Keratinocyte (primary cell): ENCODE data around the gene GTF2IRD1. TPM values are rescaled to one million over a fixed set of nuclear protein-coding genes. Genes with fewer than 3 reads are reported as not detected.

ENCODE experiments used
- DNase-seq: peaks from one replicate; pipeline ENCODE4 v3.0.0-alpha.2; 2011; ENCODE audit warnings: low read depth, missing footprints, low spot score
- FAIRE-seq: peaks from 2 replicates; lab custom pipeline; 2011; peaks lifted over from hg19 to GRCh38; lab: Jason Lieb, UNC
- H2AFZ ChIP-seq: 2 replicates; pipeline ENCODE4 v1.6.0; 2012; ENCODE audit warnings: low read length, control low read depth, inconsistent platforms; ENCODE audit not compliant: control insufficient read depth
- H3K27ac ChIP-seq: 2 replicates; pipeline ENCODE4 v1.5.1; 2011; ENCODE audit warnings: low read length; ENCODE audit not compliant: control insufficient read depth, insufficient read depth
- H3K27me3 ChIP-seq: 3 replicates; pipeline ENCODE4 v1.6.0; 2011; ENCODE audit warnings: low read length; ENCODE audit not compliant: control insufficient read depth, insufficient read depth; ENCODE audit errors: extremely low read depth
- H3K36me3 ChIP-seq, 2 experiments: 2 replicates in 1 of 2; 3 replicates in 1 of 2; pipeline ENCODE4 v1.5.1; 2011; ENCODE audit warnings: low read length in 2 of 2, mild to moderate bottlenecking in 1 of 2; ENCODE audit not compliant: control insufficient read depth in 2 of 2, insufficient read depth in 2 of 2; ENCODE audit errors: extremely low read depth in 1 of 2
- H3K4me1 ChIP-seq: 3 replicates; pipeline ENCODE4 v1.5.1; 2011; ENCODE audit warnings: low read length; ENCODE audit not compliant: control insufficient read depth, insufficient read depth; ENCODE audit errors: extremely low read depth
- H3K4me2 ChIP-seq: 3 replicates; pipeline ENCODE4 v1.6.0; 2011; ENCODE audit warnings: low read depth, low read length; ENCODE audit not compliant: control insufficient read depth, insufficient read depth; ENCODE audit errors: extremely low read depth
- H3K4me3 ChIP-seq, 3 experiments: fragments of 200-600 bp in 1 of 3; sonication (generic) in 1 of 3; 2 replicates in 2 of 3; 3 replicates in 1 of 3; pipeline ENCODE4 v1.5.1; 2011 to 2016; ENCODE audit warnings: low read length in 3 of 3, mild to moderate bottlenecking in 3 of 3, control low read depth in 2 of 3, inconsistent platforms in 1 of 3, low read depth in 1 of 3, mixed read lengths in 1 of 3, mixed run types in 1 of 3, moderate library complexity in 1 of 3; ENCODE audit not compliant: control insufficient read depth in 2 of 3, insufficient read depth in 2 of 3; ENCODE audit errors: extremely low read depth in 1 of 3
- H3K79me2 ChIP-seq: 2 replicates; pipeline ENCODE4 v1.6.0; 2012; ENCODE audit warnings: low read length; ENCODE audit not compliant: control insufficient read depth, insufficient read depth
- H3K9ac ChIP-seq: 3 replicates; pipeline ENCODE4 v1.6.0; 2011; ENCODE audit warnings: low read length; ENCODE audit not compliant: control insufficient read depth, insufficient read depth; ENCODE audit errors: extremely low read depth
- H3K9me1 ChIP-seq: 3 replicates; pipeline ENCODE4 v1.6.0; 2011; ENCODE audit warnings: low read length; ENCODE audit not compliant: control insufficient read depth, insufficient read depth; ENCODE audit errors: extremely low read depth
- H3K9me3 ChIP-seq: 2 replicates; pipeline ENCODE4 v1.5.1; 2012; ENCODE audit warnings: low read depth, low read length; ENCODE audit not compliant: control insufficient read depth
- H4K20me1 ChIP-seq: 3 replicates; pipeline ENCODE4 v1.6.0; 2011; ENCODE audit warnings: low read length; ENCODE audit not compliant: control insufficient read depth, insufficient read depth; ENCODE audit errors: extremely low read depth
- EZH2 ChIP-seq: IDR thresholded peaks from one replicate; pipeline ENCODE4 v1.6.1; 2012; ENCODE audit warnings: inconsistent platforms, mild to moderate bottlenecking, low read length, moderate library complexity
- dilution Hi-C: fragments of 300-500 bp; cut with MboI; formaldehyde crosslinking; loops from one replicate; pipeline ENCODE4 v1.7.0; 2020; ENCODE audit warnings: low sequenced_read_pairs; ENCODE audit not compliant: extremely low pct_ligation_motif_present
- polyA plus RNA-seq, 5 experiments: library from polyadenylated mRNA; depleted of rRNA in 3 of 5; stranded (reverse) in 3 of 5; stranded (forward) in 1 of 5; unstranded in 1 of 5; fragments of >200 nt; gene quantifications; 1 replicate in 1 of 5; 2 replicates in 3 of 5; 3 replicates in 1 of 5; pipeline versions ENCODE4 v1.2.1 to v1.2.3, GENCODE V29; 2011 to 2012; ENCODE audit warnings: missing spikeins in 2 of 5, low read depth in 1 of 5, low replicate concordance in 1 of 5
- TF ChIP-seq, protein P1 (sequence below), 3 experiments: IDR thresholded peaks in 1 of 3; conservative IDR thresholded peaks in 1 of 3; optimal IDR thresholded peaks in 1 of 3; 2 replicates in 2 of 3; 3 replicates in 1 of 3; pipeline versions ENCODE3 to v1.5.1; 2011; ENCODE audit warnings: low read length in 3 of 3, mild to moderate bottlenecking in 3 of 3, moderate library complexity in 2 of 3, control low read depth in 1 of 3, inconsistent platforms in 1 of 3; ENCODE audit not compliant: insufficient read depth in 2 of 3; ENCODE audit errors: extremely low read depth in 1 of 3

Gene GTF2IRD1
- polyA plus RNA-seq, 1 donor (not counting 4 experiments of a cell fraction or from before 2014, with no cell fraction given) = 19.4 TPM

DNA sequence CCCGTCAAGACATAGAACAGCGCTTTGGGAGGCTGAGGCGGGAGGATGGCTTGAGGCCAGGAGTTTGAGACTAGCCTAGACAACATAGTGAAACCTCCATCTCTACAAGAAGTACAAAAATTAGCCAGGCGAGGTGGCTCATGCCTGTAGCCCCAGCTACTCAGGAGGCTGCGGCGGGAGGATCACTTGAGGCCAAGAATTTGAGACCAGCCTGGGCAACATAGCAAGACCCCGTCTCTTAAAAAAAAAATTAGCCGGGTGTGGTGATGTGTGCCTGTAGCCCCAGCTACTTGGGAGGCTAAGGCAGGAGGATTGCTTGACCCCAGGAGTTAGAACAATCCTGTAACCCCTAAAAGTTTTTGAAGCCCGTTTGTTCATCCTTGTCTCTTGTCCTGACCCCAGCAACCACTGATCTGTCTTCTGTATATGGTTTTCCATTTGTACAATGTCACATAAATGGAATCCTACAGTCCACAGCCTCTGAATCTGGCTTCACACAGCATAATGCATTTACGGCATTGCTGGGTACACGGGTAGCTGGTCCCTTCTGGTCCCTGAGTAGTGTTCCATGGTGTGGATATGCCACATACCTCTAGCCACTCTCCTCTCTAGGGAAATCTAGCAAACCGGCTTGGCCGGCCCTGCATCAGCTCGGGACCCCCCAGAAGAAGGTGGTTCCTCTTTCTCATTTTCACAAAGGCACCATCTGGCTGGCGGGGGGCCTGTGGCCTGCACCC lies 8.4 kb downstream of the GTF2IRD1 start:
- DNase-seq (no peak), FAIRE-seq (no peak)
- Histone ChIP-seq H3K27ac (no peak overlapping the region), H2AFZ (no peak overlapping the region), H4K20me1 (peaks cover 4% of the 10 kb centered on the region), H3K4me3 (no peak overlapping the region), H3K4me2 (no peak overlapping the region), H3K9ac (no peak overlapping the region), H3K4me1 (no peaks in the 10 kb centered on the region), H3K79me2 (peaks cover 54% of the 10 kb centered on the region), H3K36me3 (peaks cover 2 to 5% of the 10 kb centered on the region in 2 experiments), H3K27me3 (no peaks in the 10 kb centered on the region), H3K9me3 (no peaks in the 10 kb centered on the region), H3K9me1 (no peaks in the 10 kb centered on the region)
- TF ChIP-seq, protein P1, sequence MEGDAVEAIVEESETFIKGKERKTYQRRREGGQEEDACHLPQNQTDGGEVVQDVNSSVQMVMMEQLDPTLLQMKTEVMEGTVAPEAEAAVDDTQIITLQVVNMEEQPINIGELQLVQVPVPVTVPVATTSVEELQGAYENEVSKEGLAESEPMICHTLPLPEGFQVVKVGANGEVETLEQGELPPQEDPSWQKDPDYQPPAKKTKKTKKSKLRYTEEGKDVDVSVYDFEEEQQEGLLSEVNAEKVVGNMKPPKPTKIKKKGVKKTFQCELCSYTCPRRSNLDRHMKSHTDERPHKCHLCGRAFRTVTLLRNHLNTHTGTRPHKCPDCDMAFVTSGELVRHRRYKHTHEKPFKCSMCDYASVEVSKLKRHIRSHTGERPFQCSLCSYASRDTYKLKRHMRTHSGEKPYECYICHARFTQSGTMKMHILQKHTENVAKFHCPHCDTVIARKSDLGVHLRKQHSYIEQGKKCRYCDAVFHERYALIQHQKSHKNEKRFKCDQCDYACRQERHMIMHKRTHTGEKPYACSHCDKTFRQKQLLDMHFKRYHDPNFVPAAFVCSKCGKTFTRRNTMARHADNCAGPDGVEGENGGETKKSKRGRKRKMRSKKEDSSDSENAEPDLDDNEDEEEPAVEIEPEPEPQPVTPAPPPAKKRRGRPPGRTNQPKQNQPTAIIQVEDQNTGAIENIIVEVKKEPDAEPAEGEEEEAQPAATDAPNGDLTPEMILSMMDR (optimal IDR thresholded peaks at IDR 0.05 in 1 of 3, IDR thresholded peaks at IDR 0.05 in 1 of 3, conservative IDR thresholded peaks at IDR 0.05 in 1 of 3; ENCODE audit: extremely low read depth in 1 of 3, insufficient read depth in 2 of 3, low read length in 3 of 3) = no peak
- TF ChIP-seq EZH2 = no peak
- dilution Hi-C loops = no loop called here

DNA sequence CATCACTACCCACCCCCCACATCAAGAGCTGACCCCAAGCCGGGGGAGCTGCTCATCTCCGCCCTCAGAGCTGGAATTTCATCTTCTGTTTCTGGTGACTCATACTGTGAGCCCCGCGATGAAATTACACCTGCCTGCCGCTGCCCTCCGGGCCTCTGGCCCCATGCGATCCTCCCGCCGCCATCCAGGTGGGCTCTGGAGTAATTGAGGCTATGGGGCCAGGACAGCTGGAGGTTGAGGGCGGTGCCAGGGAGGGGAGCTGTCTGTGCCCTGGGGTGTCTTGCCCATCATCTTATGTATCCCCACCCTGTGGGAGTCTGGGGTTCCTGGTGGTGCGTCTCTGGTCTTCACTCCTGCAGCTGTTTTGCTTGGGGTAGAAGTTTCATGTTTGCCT lies 9.0 kb downstream of the GTF2IRD1 start:
- DNase-seq (no peak), FAIRE-seq (no peak)
- H3K27me3 ChIP-seq = no peaks in the 10 kb centered on the region
- peaks cover 2 to 5% of the 10 kb centered on the region in 2 experiments for H3K36me3 ChIP-seq
- H3K79me2 ChIP-seq = peaks cover 52% of the 10 kb centered on the region
- H3K9ac ChIP-seq = no peak overlapping the region
- TF ChIP-seq EZH2 = no peak
- TF ChIP-seq, protein P1 (optimal IDR thresholded peaks at IDR 0.05 in 1 of 3, IDR thresholded peaks at IDR 0.05 in 1 of 3, conservative IDR thresholded peaks at IDR 0.05 in 1 of 3; ENCODE audit: extremely low read depth in 1 of 3, insufficient read depth in 2 of 3, low read length in 3 of 3) = no peak
- no peak overlapping the region for H3K4me2 ChIP-seq
- H3K27ac ChIP-seq = no peak overlapping the region
- dilution Hi-C loops = no loop called here
- no peaks in the 10 kb centered on the region for H3K9me3 ChIP-seq
- no peak overlapping the region for H3K4me3 ChIP-seq
- H3K4me1 ChIP-seq = no peaks in the 10 kb centered on the region
- H3K9me1 ChIP-seq = no peaks in the 10 kb centered on the region
- peaks cover 4% of the 10 kb centered on the region for H4K20me1 ChIP-seq
- no peak overlapping the region for H2AFZ ChIP-seq
